ENCODE measurements around the gene ANKLE1. TPM values are rescaled to one million over a fixed set of nuclear protein-coding genes. Genes with fewer than 3 reads are reported as not detected.
A peak's percentile ranks its signal among the peaks of the same experiment; 100 is the strongest.
"Not testable (repeated sequence)": the region's sequence is repeated elsewhere in the genome, so short reads cannot be mapped to it uniquely, and the experiment has no call there.

The ANKLE1 gene
- total and polyA plus RNA-seq, 9 donors: 0.44 to 1.5 (median 1.0) TPM

GRCh38 chr19:17266026-17266425 is 15.7 kb upstream of the ANKLE1 start:
- WGBS (ENCODE audit: insufficient coverage): 82% methylated on average over 2 of the region's 7 CpGs
- no peak for DNase-seq
- Histone ChIP-seq H3K36me3 (ENCODE audit: control insufficient read depth, insufficient read depth, low read length) (peaks cover 15% of the 10 kb centered on the region), H3K9me3 (replicated peaks; ENCODE audit: control insufficient read depth, low read depth, low read length) (no peaks in the 10 kb centered on the region), H3K4me3 (ENCODE audit: low read length) (no peak overlapping the region), H3K4me1 (ENCODE audit: control insufficient read depth, insufficient read depth, low read length) (peaks cover 15% of the 10 kb centered on the region), H3K27me3 (ENCODE audit: control insufficient read depth, insufficient read depth, low read length) (no peaks in the 10 kb centered on the region), H3K27ac (ENCODE audit: low read length) (no peak overlapping the region)

GRCh38 chr19:17266589-17266974 is 15.1 kb upstream of the ANKLE1 start:
- Histone ChIP-seq H3K9me3 (replicated peaks; ENCODE audit: control insufficient read depth, low read depth, low read length) (no peaks in the 10 kb centered on the region), H3K36me3 (ENCODE audit: control insufficient read depth, insufficient read depth, low read length) (peaks cover 21% of the 10 kb centered on the region), H3K27me3 (ENCODE audit: control insufficient read depth, insufficient read depth, low read length) (no peaks in the 10 kb centered on the region), H3K27ac (ENCODE audit: low read length) (peak overlapping the region; percentile 89), H3K4me3 (ENCODE audit: low read length) (no peak overlapping the region), H3K4me1 (ENCODE audit: control insufficient read depth, insufficient read depth, low read length) (peaks cover 15% of the 10 kb centered on the region)
- WGBS (ENCODE audit: insufficient coverage): 76% methylated on average over 6 of the region's 12 CpGs
- no peak for DNase-seq

GRCh38 chr19:17266975-17267788 is 14.5 kb upstream of the ANKLE1 start, which contains the start of gene BABAM1:
TSS of gene BABAM1 (plus strand) at chr19:17267443. CDS start at chr19:17268807, 1,364 bp downstream.
- WGBS (ENCODE audit: insufficient coverage): under 1% methylated on average over 21 of the region's 27 CpGs
- Histone ChIP-seq H3K9me3 (replicated peaks; ENCODE audit: control insufficient read depth, low read depth, low read length) (no peaks in the 10 kb centered on the region), H3K36me3 (ENCODE audit: control insufficient read depth, insufficient read depth, low read length) (peaks cover 27% of the 10 kb centered on the region), H3K27ac (ENCODE audit: low read length) (peak within 1 kb of the TSS; percentile 89), H3K27me3 (ENCODE audit: control insufficient read depth, insufficient read depth, low read length) (no peaks in the 10 kb centered on the region), H3K4me1 (ENCODE audit: control insufficient read depth, insufficient read depth, low read length) (peaks cover 15% of the 10 kb centered on the region), H3K4me3 (ENCODE audit: low read length) (peak within 1 kb of the TSS; percentile 83)
- peak; percentile 99 for DNase-seq

- 96% methylated on average over 11 of the region's 13 CpGs for WGBS (ENCODE audit: insufficient coverage)
- H3K27ac ChIP-seq (ENCODE audit: low read length): no peak overlapping the region
Observed at GRCh38 chr19:17268754-17269153, 12.9 kb upstream of the ANKLE1 start.

GRCh38 chr19:17274892-17275291 is 6.8 kb upstream of the ANKLE1 start:
- not testable (repeated sequence) for H3K9me3 ChIP-seq (replicated peaks; ENCODE audit: control insufficient read depth, low read depth, low read length); H3K27ac ChIP-seq (ENCODE audit: low read length); DNase-seq; H3K27me3 ChIP-seq (ENCODE audit: control insufficient read depth, insufficient read depth, low read length); H3K4me3 ChIP-seq (ENCODE audit: low read length); H3K4me1 ChIP-seq (ENCODE audit: control insufficient read depth, insufficient read depth, low read length)
- WGBS (ENCODE audit: insufficient coverage): no CpG with 5 or more reads among the region's 3 CpGs
- H3K36me3 ChIP-seq (ENCODE audit: control insufficient read depth, insufficient read depth, low read length): peaks cover 73% of the 10 kb centered on the region

More at GRCh38 chr19:17268754-17269153, 12.9 kb upstream of the ANKLE1 start:
- no peak for DNase-seq
- peaks cover 36% of the 10 kb centered on the region for H3K36me3 ChIP-seq (ENCODE audit: control insufficient read depth, insufficient read depth, low read length)
- H3K27me3 ChIP-seq (ENCODE audit: control insufficient read depth, insufficient read depth, low read length): no peaks in the 10 kb centered on the region
- H3K9me3 ChIP-seq (replicated peaks; ENCODE audit: control insufficient read depth, low read depth, low read length): no peaks in the 10 kb centered on the region
- H3K4me1 ChIP-seq (ENCODE audit: control insufficient read depth, insufficient read depth, low read length): peaks cover 15% of the 10 kb centered on the region
- no peak overlapping the region for H3K4me3 ChIP-seq (ENCODE audit: low read length)

- 89% methylated on average over 7 of the region's 19 CpGs for WGBS (ENCODE audit: insufficient coverage)
- Histone ChIP-seq H3K36me3 (ENCODE audit: control insufficient read depth, insufficient read depth, low read length) (peaks cover 69% of the 10 kb centered on the region), H3K4me3 (ENCODE audit: low read length) (no peak overlapping the region), H3K27me3 (ENCODE audit: control insufficient read depth, insufficient read depth, low read length) (no peaks in the 10 kb centered on the region), H3K4me1 (ENCODE audit: control insufficient read depth, insufficient read depth, low read length) (no peaks in the 10 kb centered on the region), H3K27ac (ENCODE audit: low read length) (no peak overlapping the region), H3K9me3 (replicated peaks; ENCODE audit: control insufficient read depth, low read depth, low read length) (no peaks in the 10 kb centered on the region)
- no peak for DNase-seq
Observed at GRCh38 chr19:17275441-17276175, 6.1 kb upstream of the ANKLE1 start.

- peaks cover 40% of the 10 kb centered on the region for H3K36me3 ChIP-seq (ENCODE audit: control insufficient read depth, insufficient read depth, low read length)
- peaks cover 13% of the 10 kb centered on the region for H3K4me1 ChIP-seq (ENCODE audit: control insufficient read depth, insufficient read depth, low read length)
- no peak overlapping the region for H3K4me3 ChIP-seq (ENCODE audit: low read length)
- no peak for DNase-seq
- WGBS (ENCODE audit: insufficient coverage): 100% methylated on average over 1 of the region's 3 CpGs
- H3K9me3 ChIP-seq (replicated peaks; ENCODE audit: control insufficient read depth, low read depth, low read length): no peaks in the 10 kb centered on the region
- no peak overlapping the region for H3K27ac ChIP-seq (ENCODE audit: low read length)
- peaks cover 15% of the 10 kb centered on the region for H3K27me3 ChIP-seq (ENCODE audit: control insufficient read depth, insufficient read depth, low read length)
Observed at GRCh38 chr19:17279436-17279835, 2.3 kb upstream of the ANKLE1 start.

GRCh38 chr19:17282488-17283125 is 906 bp downstream of the ANKLE1 start:
- H3K27ac ChIP-seq (ENCODE audit: low read length): no peak overlapping the region
- peaks cover 15% of the 10 kb centered on the region for H3K27me3 ChIP-seq (ENCODE audit: control insufficient read depth, insufficient read depth, low read length)
- H3K9me3 ChIP-seq (replicated peaks; ENCODE audit: control insufficient read depth, low read depth, low read length): no peaks in the 10 kb centered on the region
- peaks cover 13% of the 10 kb centered on the region for H3K4me1 ChIP-seq (ENCODE audit: control insufficient read depth, insufficient read depth, low read length)
- H3K36me3 ChIP-seq (ENCODE audit: control insufficient read depth, insufficient read depth, low read length): peaks cover 12% of the 10 kb centered on the region
- peak; percentile 79 for DNase-seq
- whole genome bisulfite sequencing (ENCODE audit: insufficient coverage): 4% methylated on average over 45 of the region's 45 CpGs
- H3K4me3 ChIP-seq (ENCODE audit: low read length): peak overlapping the region; percentile 25

GRCh38 chr19:17283504-17283996 is 1.8 kb downstream of the ANKLE1 start:
- H3K27ac ChIP-seq (ENCODE audit: low read length): no peak overlapping the region
- no peak overlapping the region for H3K4me3 ChIP-seq (ENCODE audit: low read length)
- H3K36me3 ChIP-seq (ENCODE audit: control insufficient read depth, insufficient read depth, low read length): peaks cover 8% of the 10 kb centered on the region
- peaks cover 15% of the 10 kb centered on the region for H3K27me3 ChIP-seq (ENCODE audit: control insufficient read depth, insufficient read depth, low read length)
- no peaks in the 10 kb centered on the region for H3K9me3 ChIP-seq (replicated peaks; ENCODE audit: control insufficient read depth, low read depth, low read length)
- no peak for DNase-seq
- WGBS (ENCODE audit: insufficient coverage): 95% methylated on average over 7 of the region's 7 CpGs
- H3K4me1 ChIP-seq (ENCODE audit: control insufficient read depth, insufficient read depth, low read length): peaks cover 13% of the 10 kb centered on the region

Data from muscle of leg (tissue), 11 donors.